PC-3 (cell line): Measurements from ENCODE around the gene GTF2E1. TPM values are rescaled to one million over a fixed set of nuclear protein-coding genes. Genes with fewer than 3 reads are reported as not detected.

Experiments
- ATAC-seq: fragments of 200-7000 bp; cut with Tn5 transposase; 2 replicates; pipeline ENCODE4 v1.9.1; 2020; ENCODE audit warnings: mild to moderate bottlenecking, moderate library complexity
- BruUV-seq: library from RNA; stranded (reverse); fragments of 400-500 nt; replicated peaks from 2 replicates; lab custom pipeline; 2021; lab: Mats Ljungman, UMichigan
- CTCF ChIA-PET: fragments of 300-600 bp; sonication (Branson Sonifier 250); formaldehyde crosslinking; loops from one replicate; lab custom pipeline; 2022; ENCODE audit warnings: antibody characterized with exemption; lab: Charles Lee
- POLR2A ChIA-PET: fragments of 300-600 bp; sonication (Branson Sonifier 250); formaldehyde crosslinking; loops from one replicate; lab custom pipeline; 2022; ENCODE audit warnings: antibody characterized with exemption; ENCODE audit not compliant: unreplicated experiment; lab: Charles Lee
- DNase-seq: peaks from one replicate; pipeline ENCODE4 v3.0.0-alpha.2; 2015
- H2AFZ ChIP-seq: fragments of 300-600 bp; sonication (generic); 2 replicates; pipeline ENCODE4 v1.6.0; 2016; ENCODE audit warnings: antibody characterized with exemption, low read length
- H3F3A ChIP-seq: fragments of 300-600 bp; sonication (generic); one replicate; pipeline ENCODE4 v1.6.0; 2017; ENCODE audit warnings: antibody characterized with exemption, low read length, control low read depth, mild to moderate bottlenecking; ENCODE audit not compliant: unreplicated experiment
- H3K27ac ChIP-seq: fragments of 300-600 bp; sonication (generic); 2 replicates; pipeline ENCODE4 v1.5.1; 2016; ENCODE audit warnings: mild to moderate bottlenecking, low read length
- H3K27me3 ChIP-seq: fragments of 300-600 bp; sonication (generic); 2 replicates; pipeline ENCODE4 v1.6.1; 2016; ENCODE audit warnings: low read length, mixed read lengths
- H3K36me3 ChIP-seq: fragments of 300-600 bp; sonication (generic); 2 replicates; pipeline ENCODE4 v1.6.1; 2016; ENCODE audit warnings: low read depth, mixed run types, low read length, mixed read lengths
- H3K4me1 ChIP-seq: fragments of 300-600 bp; sonication (generic); 2 replicates; pipeline ENCODE4 v1.5.1; 2016; ENCODE audit warnings: low read length; ENCODE audit not compliant: insufficient read depth
- H3K4me2 ChIP-seq: fragments of 300-600 bp; sonication (generic); 2 replicates; pipeline ENCODE4 v1.6.0; 2016; ENCODE audit warnings: low read length
- H3K4me3 ChIP-seq: fragments of 300-600 bp; sonication (generic); 2 replicates; pipeline ENCODE4 v1.5.1; 2016; ENCODE audit warnings: mild to moderate bottlenecking, low read length, mixed read lengths
- H3K79me2 ChIP-seq: fragments of 300-600 bp; sonication (generic); 2 replicates; pipeline ENCODE4 v1.6.1; 2017; ENCODE audit warnings: low read length, mixed read lengths
- H3K9ac ChIP-seq: fragments of 300-600 bp; sonication (generic); 2 replicates; pipeline ENCODE4 v1.6.0; 2016; ENCODE audit warnings: mild to moderate bottlenecking, low read length
- H3K9me2 ChIP-seq: fragments of 300-600 bp; sonication (generic); replicated peaks from 2 replicates; pipeline ENCODE4 v1.6.1; 2016; ENCODE audit warnings: mixed run types, low read length, mixed read lengths
- H3K9me3 ChIP-seq: fragments of 300-600 bp; sonication (generic); 2 replicates; pipeline ENCODE4 v1.6.1; 2016; ENCODE audit warnings: low read length, mixed read lengths
- H4K20me1 ChIP-seq: fragments of 300-600 bp; sonication (generic); 2 replicates; pipeline ENCODE4 v1.6.1; 2016; ENCODE audit warnings: low read length, mixed read lengths
- EZH2 ChIP-seq: fragments of 300-600 bp; sonication (generic); IDR thresholded peaks from one replicate; pipeline ENCODE4 v1.6.1; 2017; ENCODE audit warnings: antibody characterized with exemption, mild to moderate bottlenecking, low read length; ENCODE audit not compliant: unreplicated experiment
- EZH2phosphoT487 ChIP-seq: fragments of 300-600 bp; sonication (generic); IDR thresholded peaks from 2 replicates; pipeline ENCODE4 v1.6.1; 2018; ENCODE audit warnings: mild to moderate bottlenecking, antibody characterized with exemption, low read length, borderline replicate concordance
- intact Hi-C: fragments of 100-400 bp; cut with micrococcal nuclease; formaldehyde crosslinking; loops from 2 replicates; pipeline ENCODE4 v1.9.0; 2023
- total RNA-seq: library from RNA; depleted of rRNA; stranded (reverse); fragments of >200 nt; gene quantifications from 2 replicates; pipeline ENCODE4 v1.2.3, GENCODE V29; 2014
- TF ChIP-seq, protein P1 (sequence below): fragments of 300-600 bp; sonication (generic); conservative IDR thresholded peaks from 2 replicates; pipeline ENCODE4 v1.5.1; 2017; ENCODE audit warnings: antibody characterized with exemption, low read depth, mild to moderate bottlenecking, low read length

Gene GTF2E1
- total RNA-seq, 1 experiment from 2014 or later: 15.2 TPM

DNA sequence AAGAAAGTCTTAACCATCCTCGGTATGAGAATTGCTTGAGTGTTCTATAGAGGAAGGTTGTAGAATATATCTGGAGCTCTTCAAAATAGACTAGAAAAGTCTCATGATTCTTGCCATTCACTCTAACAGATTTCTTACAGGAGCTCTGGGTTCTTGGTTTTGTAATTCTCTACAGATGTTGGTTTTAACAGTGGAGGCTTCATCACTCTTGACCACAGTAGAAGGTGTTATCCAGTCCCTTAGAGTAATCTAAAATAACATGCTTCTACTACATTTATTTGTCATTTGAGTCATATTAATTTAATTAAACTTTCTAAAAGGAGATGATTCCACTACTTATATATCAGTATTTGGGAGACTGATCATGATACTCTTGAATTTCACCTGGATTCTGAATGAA lies 9.7 kb downstream of the GTF2E1 start:
- Histone ChIP-seq H3K9ac (no peak overlapping the region), H3K36me3 (peaks cover 27% of the 10 kb centered on the region), H3K4me3 (no peak overlapping the region), H3K9me3 (no peaks in the 10 kb centered on the region), H2AFZ (no peak overlapping the region), H3K27me3 (no peaks in the 10 kb centered on the region), H4K20me1 (no peaks in the 10 kb centered on the region), H3K4me1 (no peaks in the 10 kb centered on the region), H3K27ac (no peak overlapping the region), H3K4me2 (no peak overlapping the region), H3F3A (no peaks in the 10 kb centered on the region), H3K9me2 (no peaks in the 10 kb centered on the region), H3K79me2 (peaks cover 75% of the 10 kb centered on the region)
- BruUV-seq: no TSS peak
- ChIA-PET CTCF (no interaction called here), POLR2A (no interaction called here)
- no peak for DNase-seq
- no peak for TF ChIP-seq EZH2
- no peak for TF ChIP-seq EZH2phosphoT487
- TF ChIP-seq, protein P1, sequence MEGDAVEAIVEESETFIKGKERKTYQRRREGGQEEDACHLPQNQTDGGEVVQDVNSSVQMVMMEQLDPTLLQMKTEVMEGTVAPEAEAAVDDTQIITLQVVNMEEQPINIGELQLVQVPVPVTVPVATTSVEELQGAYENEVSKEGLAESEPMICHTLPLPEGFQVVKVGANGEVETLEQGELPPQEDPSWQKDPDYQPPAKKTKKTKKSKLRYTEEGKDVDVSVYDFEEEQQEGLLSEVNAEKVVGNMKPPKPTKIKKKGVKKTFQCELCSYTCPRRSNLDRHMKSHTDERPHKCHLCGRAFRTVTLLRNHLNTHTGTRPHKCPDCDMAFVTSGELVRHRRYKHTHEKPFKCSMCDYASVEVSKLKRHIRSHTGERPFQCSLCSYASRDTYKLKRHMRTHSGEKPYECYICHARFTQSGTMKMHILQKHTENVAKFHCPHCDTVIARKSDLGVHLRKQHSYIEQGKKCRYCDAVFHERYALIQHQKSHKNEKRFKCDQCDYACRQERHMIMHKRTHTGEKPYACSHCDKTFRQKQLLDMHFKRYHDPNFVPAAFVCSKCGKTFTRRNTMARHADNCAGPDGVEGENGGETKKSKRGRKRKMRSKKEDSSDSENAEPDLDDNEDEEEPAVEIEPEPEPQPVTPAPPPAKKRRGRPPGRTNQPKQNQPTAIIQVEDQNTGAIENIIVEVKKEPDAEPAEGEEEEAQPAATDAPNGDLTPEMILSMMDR: no peak
- no peak for ATAC-seq
- intact Hi-C loops: no loop called here

DNA sequence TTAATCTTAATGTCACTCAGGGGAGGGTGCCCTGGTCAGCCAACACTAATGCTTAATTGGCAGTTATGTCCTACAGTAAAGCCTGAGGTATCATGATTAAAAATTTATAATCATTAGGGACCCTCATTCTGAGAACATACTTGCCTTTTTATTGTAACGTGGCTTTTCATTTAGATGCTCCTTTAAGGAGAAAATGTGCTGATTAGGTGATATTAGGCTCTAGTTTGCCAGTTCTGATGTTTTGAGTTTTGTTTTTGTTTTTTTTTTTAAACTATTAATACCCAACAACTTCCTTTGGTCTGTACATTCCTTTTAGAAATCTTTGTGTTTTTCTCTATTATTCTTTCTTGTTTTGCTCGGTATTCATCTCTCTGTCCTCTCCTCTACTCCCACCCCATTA lies 10.3 kb downstream of the GTF2E1 start:
- no peaks in the 10 kb centered on the region for H4K20me1 ChIP-seq
- no TSS peak for BruUV-seq
- no peak overlapping the region for H2AFZ ChIP-seq
- H3K9me2 ChIP-seq: no peaks in the 10 kb centered on the region
- H3K4me3 ChIP-seq: no peak overlapping the region
- H3K4me2 ChIP-seq: no peak overlapping the region
- H3K9me3 ChIP-seq: no peaks in the 10 kb centered on the region
- CTCF ChIA-PET: no interaction called here
- H3K27ac ChIP-seq: no peak overlapping the region
- intact Hi-C loops: no loop called here
- no peaks in the 10 kb centered on the region for H3K27me3 ChIP-seq
- H3F3A ChIP-seq: no peaks in the 10 kb centered on the region
- peaks cover 76% of the 10 kb centered on the region for H3K79me2 ChIP-seq
- TF ChIP-seq, protein P1: no peak
- no peak for TF ChIP-seq EZH2
- TF ChIP-seq EZH2phosphoT487: no peak
- POLR2A ChIA-PET: no interaction called here
- ATAC-seq: no peak
- no peaks in the 10 kb centered on the region for H3K4me1 ChIP-seq
- peaks cover 31% of the 10 kb centered on the region for H3K36me3 ChIP-seq
- no peak for DNase-seq
- no peak overlapping the region for H3K9ac ChIP-seq

DNA sequence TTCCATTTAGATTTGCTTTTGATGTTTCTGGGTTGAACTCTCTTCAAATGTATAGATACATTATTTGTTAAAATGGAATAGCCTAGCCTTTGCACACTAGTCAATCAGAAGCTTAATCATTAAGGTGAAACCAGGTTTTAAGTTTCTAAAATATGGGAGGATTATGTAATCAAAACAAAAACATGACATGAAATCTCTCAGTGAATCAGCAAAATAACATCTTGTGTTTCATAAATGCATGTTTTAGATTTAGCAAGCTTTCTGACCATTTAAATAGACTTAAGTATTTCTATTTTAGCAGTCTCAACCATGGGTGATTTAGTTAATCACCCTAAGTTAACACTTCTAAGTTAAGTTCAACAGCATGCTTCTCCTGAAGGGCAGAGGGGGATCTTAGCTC lies 11.3 kb downstream of the GTF2E1 start:
- H3K9me3 ChIP-seq: no peaks in the 10 kb centered on the region
- H3K27ac ChIP-seq: no peak overlapping the region
- intact Hi-C loops: no loop called here

More for the DNA sequence above, 11.3 kb downstream of the GTF2E1 start:
- peaks cover 31% of the 10 kb centered on the region for H3K36me3 ChIP-seq
- no peaks in the 10 kb centered on the region for H3K9me2 ChIP-seq
- ATAC-seq: no peak
- no TSS peak for BruUV-seq
- no peak overlapping the region for H2AFZ ChIP-seq
- no peak overlapping the region for H3K9ac ChIP-seq
- H3K4me1 ChIP-seq: no peaks in the 10 kb centered on the region
- H3F3A ChIP-seq: no peaks in the 10 kb centered on the region
- TF ChIP-seq, protein P1: no peak
- TF ChIP-seq EZH2: no peak
- TF ChIP-seq EZH2phosphoT487: no peak
- no peak overlapping the region for H3K4me3 ChIP-seq
- no peak for DNase-seq
- ChIA-PET CTCF (interaction anchor here (0.5 kb wide), 1 partner anchor 129 kb away, joined by 3 read pairs; no protein-coding TSS in a partner anchor), POLR2A (no interaction called here)
- no peaks in the 10 kb centered on the region for H4K20me1 ChIP-seq
- peaks cover 85% of the 10 kb centered on the region for H3K79me2 ChIP-seq
- H3K27me3 ChIP-seq: no peaks in the 10 kb centered on the region
- H3K4me2 ChIP-seq: no peak overlapping the region
